NCI-H1436 (cell line): Measurements from ENCODE around the gene HAT1.
"Not testable (repeated sequence)": the region's sequence is repeated elsewhere in the genome, so short reads cannot be mapped to it uniquely, and the experiment has no call there.

ENCODE experiments used
- DNase-seq: peaks from one replicate; lab custom pipeline; 2025; lab: John Stamatoyannopoulos, UW

HAT1 gene, protein sequence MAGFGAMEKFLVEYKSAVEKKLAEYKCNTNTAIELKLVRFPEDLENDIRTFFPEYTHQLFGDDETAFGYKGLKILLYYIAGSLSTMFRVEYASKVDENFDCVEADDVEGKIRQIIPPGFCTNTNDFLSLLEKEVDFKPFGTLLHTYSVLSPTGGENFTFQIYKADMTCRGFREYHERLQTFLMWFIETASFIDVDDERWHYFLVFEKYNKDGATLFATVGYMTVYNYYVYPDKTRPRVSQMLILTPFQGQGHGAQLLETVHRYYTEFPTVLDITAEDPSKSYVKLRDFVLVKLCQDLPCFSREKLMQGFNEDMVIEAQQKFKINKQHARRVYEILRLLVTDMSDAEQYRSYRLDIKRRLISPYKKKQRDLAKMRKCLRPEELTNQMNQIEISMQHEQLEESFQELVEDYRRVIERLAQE

DNA sequence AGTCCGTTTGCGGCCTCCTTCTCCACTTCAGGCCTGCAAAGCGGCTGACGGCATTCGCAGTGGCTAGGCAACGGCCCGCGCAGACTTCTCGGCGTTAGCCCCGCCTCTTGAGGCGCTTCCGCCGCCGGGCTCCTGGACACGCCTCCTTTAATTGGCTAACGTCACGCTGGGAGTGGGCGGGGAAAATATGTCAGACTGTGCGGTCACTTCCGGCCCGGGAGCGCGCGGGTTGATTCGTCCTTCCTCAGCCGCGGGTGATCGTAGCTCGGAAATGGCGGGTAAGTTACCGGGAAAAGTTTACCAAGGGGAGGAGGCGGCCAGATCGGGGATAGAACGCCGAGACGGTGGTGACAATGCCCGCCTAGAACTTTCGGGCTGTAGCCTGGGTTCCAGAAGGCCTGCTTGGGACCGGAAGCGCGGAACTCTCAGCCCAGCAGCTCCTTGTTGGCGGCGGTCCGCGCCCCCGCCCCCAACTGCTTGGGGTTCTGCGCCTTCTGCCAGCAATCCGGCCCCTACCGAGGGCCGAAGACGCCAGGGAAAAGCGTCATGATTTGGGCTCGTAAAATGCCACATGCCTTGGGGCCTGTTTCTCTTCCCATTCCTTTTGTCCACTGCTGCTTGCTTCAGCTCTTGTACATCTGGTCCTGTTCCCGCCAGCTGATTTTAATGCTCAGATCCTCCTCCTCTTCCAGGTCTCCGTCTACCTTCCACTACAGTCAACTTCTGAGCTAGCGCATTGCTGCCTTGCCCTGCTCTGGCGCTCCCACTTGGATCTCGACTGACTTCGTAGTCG, at the start of gene HAT1:
Gene HAT1, plus strand, starts transcription at position 232 of the 793 bp plus-strand sequence. Its CDS starts 40 bp downstream, at position 272.
- peak; percentile 98 for DNase-seq

DNA sequence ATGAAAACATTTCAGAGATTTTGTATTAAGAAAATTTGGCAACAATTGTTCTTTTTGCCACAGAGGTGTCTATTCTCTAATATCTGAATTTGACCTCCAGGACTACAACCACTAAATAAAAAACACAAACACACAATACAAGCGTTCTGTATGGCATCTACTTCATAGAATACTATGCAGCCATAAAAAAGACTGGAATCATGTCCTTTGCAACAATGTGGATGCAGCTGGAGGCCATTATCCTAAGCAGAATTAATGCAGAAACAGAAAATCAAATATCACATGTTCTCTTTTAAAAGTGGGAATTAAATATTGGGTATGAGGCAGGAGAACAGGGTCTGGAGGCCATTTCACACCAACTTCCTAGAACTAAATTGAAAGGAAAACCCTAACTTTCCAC, 47.7 kb upstream of the HAT1 start:
- DNase-seq = no peak

DNA sequence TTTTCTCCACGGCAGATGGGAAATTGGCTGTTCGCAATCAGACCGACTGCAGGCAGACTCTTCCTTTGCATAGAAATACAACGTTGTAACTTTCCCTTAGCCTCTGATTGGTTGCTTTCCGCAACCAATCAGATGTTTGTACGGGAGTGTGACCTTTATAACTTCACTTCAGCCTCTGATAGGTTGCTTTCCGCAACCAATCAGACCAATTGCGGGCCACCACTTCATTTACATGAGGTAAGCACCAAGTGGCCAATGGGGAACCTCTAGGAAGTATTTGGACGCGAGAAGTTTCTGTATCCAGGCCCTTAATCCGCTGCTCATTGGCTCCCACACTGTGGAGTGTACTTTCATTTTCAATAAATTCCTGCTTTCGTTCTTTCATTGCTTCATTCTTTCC, 47.3 kb upstream of the HAT1 start:
- DNase-seq = no peak

DNA sequence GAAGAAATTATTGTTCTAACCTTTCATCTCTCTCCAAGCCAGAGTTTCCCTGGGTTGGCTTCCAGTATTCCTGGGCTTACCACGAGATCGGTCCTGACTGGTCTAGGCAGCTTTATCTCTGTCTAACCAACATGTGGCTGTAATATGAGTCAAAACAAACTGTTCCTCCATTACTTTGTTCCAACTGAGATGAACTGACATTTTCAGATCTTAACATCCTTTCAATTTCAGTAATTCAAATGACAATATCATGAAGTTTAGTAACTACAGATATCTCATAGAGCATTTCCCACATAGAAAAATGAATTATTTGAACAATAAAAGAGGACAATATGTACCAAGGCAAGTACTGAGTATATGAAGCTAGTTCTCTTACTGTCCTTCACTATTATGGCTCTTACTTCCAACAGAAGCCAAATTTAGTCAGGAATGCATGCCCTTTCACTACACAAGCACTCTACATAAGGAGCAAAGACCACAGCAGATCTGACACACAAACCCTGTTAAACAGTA, 43.7 kb upstream of the HAT1 start:
- DNase-seq = no peak

DNA sequence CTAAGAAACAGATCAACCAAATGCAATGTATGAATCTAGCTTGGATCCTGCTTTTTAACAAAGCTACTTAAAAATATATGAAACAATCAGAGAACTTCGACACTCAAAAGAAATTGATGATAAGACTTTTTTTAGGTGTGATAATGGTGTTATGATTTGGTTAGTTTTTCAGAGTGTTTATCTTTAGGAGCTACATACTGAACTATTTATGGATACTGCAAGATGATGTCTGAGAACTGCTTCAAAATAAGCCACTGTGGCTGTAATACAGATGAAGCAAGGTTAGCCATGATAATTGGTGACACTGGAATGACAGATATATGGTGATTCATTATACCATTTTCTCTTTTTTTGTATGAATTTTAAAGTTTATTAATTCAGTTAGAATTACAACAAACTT, 42.4 kb upstream of the HAT1 start:
- DNase-seq = no peak

DNA sequence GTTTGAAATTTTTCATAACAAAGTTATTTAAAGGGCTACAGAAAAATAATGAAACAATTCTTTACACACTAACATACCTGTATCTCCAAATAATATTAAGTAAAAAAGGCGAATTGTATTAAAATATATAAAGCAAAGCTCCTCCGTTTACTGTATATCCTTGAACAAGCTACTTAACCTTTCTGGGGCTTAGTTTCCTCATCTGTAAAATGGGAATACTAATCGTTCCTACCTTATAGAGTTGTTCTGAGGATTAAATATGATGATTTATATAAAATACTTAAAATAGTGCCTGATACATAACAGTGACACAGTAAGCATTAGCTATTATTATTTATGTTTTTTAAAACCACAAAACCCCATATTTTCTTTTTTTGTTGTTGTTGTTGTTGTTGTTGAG, 41.5 kb upstream of the HAT1 start:
- DNase-seq = no peak

DNA sequence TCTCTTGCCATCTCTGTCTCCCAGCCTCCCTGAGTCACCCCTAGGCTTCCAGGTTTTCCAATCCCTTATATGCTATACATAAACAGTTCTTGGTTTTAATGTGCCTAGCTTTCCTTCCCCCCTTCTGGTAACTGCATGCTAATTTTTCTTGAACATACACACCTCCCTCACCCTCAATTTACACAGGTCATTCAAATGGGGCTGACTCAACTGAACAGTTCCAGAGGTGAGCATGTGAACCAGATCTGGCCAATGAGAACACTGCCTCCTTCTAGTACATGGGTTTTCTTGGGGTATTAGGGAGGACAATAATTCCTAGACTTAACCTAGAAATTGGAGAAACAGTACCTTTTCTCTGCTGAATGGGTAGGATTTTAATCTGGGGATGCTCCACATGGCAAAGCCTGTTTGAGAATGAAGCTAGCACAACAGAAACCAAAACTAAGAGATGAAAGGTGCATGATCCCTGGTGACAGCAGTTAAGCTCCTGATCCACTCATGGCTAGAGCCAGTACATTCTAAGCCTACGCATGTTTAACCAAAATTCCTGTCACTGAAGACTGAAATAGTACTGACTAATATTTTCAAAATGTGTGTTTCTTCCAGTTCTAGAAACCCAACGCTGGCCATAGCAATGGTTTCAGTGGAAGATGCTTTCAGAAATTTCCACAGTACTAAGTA, 40.0 kb upstream of the HAT1 start:
- no peak for DNase-seq

DNA sequence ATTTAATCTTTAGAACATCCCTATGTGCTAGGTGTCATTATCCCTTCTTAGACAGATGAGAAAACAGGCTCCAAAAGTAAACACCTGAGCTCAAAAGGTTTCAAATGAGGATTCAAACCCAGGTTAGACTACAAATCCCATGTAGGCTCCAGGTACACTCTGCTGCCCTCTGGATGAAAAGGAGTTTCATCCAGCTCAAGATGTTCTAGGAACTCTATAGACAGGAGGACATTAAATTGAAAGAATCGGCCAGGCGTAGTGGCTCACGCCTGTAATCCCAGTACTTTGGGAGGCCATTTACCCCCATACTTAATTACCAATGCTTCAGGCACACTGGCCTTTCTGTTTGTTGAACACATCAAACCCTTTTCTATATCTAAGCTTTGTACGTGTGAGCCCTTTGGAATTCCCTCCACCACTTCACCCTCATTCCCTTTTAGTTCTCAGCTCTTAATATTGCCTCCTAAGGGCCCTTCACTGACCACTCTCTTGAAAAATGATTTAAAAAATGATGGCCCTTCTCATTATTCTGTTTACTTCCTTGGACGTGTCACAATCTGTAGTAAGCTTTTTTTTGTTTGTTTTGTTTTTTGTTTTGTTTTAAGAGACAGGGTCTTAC, 38.9 kb upstream of the HAT1 start:
- DNase-seq = no peak

DNA sequence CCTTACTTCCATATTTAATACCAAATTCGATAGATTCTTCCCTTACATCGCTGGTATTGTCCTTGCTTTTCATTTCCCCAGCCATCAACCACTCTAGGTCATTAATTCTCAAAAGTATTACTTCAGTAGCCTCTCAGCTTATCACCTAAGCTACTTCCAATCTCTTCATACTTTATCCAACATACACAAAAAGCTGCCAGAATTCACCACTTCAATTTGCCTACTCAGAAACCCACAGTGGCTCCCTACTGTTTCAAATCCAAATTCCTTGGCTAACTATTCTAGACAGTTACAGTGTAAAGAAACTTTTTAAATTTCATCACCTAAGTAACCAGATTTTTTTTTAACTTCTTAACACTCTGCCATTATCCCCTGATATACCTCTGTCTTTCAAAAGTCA, 32.9 kb upstream of the HAT1 start:
- no peak for DNase-seq

DNA sequence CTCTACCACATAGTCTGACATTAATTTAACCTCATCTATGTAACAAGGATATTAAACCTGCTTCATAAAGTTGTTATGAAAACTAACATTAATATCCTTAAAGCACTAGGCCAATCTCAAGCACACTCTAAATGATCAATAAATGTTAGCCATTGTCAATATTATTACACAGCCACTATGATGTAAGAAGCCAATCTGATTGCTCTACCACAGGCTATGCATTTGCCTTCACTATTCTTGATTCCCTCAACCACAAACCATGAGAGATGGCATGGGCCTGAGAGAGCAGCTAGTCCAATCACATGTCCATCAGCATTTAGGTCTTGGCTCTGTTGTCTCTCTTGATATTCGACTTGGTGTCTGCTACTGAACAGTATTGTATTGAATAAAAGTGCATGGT, 32.5 kb upstream of the HAT1 start:
- no peak for DNase-seq

DNA sequence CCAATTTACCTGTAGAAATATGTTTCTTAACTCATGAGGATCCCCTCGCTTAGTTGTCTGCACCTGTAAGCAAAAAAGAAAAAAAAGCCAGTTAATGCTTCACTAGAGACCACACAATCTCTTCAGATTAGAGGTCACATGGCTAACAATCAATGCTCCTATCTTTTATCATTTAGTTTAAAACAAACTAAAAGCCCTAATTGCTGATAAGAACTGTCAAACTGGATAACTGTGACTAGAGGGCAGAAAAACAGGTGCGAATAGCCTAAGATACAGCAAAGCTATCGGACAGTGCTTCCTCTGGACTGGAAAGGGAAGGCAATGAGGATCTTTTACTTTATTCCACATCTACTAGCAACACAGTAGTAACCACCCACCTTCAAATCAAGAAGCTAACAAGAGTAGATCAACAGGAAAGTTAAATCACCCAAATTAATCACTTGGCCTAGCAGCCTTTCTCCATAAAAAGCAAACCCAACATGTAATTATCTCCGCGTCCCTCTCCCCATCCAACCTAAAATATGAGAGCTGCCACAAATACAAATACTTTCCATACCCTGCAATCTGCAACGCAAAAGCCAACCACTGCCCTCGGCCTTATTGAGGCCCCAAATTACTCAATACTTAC, 29.0 kb upstream of the HAT1 start:
- no peak for DNase-seq

DNA sequence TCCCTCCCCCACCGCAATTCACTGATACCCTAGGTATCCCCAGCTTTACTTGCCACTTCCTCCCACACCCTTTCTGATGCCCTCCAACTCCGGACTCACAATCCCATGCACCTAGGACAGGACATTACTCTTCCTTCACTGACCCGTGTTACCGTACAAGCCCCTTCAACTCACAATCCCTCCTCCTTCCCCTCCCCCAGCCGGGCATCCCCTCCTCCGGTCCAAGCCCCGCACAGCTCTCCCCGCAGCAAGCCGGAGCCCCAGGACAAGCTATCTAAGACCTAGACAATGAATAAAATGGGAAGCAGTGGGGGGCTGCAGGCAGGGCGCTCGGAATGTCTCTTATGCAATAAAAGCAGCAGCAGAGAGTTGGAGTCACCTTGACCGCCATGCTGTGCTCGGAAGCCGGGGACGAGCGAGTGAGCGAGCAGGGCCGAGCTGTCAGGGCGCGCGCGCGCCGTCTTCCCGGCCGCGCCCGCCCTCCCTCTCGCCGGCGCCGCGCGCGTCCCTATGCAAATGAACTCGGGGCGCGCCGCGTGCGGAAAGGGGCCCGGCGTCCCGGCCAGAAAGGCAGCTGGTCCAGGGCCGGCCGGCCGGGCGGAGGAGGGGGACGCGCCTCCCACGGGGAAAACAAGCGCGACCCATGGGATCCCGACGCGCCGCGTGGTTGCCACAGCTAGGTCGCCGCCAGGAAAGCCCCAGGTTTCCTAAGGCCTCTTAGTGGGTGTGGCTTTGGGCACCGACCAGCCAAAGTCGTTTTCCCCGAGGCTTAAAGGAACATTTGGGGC, 28.2 kb upstream of the HAT1 start, which contains the start of gene SLC25A12:
Gene SLC25A12, minus strand, starts transcription at position 421 of the 788 bp plus-strand sequence. Its CDS starts 30 bp downstream, at position 391.
- peak; percentile 74 for DNase-seq

DNA sequence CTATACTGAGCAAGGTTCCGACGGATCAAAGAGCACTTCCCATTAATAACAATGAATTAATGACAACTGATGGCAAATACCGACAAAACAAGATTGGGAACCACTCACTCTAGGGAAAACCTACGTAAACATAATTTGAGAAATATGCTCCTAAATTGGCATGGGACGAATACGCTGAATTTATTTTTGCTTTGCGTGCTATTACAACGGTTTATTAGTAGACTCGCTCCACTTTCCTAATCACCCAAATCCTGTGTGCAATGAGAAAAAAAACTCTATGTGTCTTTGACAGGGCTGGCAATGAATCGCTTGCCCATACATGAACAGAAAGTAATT, 27.7 kb upstream of the HAT1 start:
- no peak for DNase-seq

DNA sequence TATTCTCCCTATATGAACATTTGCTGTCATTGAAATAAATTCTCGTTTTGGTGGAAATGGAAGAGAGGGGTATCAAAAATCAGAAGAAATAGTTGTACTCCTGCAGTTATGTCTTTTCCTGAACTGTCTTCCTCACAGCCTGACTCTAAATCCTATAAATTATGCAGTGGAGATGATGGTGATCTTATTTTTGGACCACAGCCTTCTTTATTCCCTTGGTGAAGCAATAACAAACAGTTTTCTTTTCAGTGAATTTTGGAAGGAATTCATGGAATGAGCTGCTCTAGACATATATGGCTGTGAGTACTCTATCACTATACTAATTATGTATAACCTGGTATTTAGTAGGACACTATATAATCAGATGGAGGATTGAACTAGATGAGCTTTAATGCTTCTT, 26.5 kb upstream of the HAT1 start:
- no peak for DNase-seq

DNA sequence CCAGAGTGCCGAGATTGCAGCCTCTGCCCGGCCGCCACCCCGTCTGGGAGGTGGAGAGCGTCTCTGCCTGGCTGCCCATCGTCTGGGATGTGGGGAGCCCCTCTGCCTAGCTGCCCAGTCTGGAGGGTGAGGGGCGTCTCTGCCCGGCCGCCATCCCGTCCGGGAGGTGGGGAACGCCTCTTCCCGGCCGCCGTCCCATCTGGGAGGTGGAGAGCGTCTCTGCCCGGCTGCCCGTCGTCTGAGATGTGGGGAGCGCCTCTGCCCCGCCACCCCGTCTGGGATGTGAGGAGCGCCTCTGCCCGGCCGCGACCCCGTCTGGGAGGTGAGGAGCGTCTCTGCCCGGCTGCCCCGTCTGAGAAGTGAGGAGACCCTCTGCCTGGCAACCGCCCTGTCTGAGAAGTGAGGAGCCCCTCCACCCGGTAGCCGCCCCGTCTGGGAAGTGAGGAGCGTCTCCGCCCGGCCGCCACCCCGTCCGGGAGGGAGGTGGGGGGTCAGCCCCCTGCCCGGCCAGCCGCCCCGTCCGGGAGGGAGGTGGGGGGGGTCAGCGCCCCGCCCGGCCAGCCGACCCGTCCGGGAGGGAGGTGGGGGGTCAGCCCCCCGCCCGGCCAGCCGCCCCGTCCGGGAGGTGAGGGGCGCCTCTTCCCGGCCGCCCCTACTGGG, 22.5 kb upstream of the HAT1 start:
- DNase-seq = not testable (repeated sequence)

DNA sequence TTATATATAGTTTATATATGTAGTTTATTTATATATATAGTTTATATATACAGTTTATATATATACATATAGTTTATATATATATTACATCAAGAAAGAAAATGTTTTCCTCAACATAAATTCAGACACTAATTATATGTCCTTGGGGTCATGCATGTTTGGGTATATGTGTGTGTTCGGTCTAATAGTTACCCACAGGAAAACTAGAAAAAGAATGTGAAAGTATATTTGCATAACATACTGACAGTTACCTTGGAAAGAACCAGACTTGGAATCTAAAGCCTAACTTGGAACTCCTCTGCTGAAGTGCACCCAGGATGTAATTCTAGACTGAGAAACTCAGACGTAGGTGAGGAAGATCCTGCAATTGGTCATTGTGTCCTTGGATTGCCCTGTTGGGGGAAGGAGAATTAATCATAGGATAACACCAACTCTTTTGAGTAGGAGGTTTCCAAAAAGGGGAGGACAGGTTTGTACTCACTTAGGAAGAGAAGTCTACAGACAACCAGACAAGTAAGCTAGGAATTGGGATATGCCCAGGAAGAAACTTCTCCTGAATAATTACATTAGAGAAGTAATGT, 19.3 kb upstream of the HAT1 start:
- DNase-seq = no peak

DNA sequence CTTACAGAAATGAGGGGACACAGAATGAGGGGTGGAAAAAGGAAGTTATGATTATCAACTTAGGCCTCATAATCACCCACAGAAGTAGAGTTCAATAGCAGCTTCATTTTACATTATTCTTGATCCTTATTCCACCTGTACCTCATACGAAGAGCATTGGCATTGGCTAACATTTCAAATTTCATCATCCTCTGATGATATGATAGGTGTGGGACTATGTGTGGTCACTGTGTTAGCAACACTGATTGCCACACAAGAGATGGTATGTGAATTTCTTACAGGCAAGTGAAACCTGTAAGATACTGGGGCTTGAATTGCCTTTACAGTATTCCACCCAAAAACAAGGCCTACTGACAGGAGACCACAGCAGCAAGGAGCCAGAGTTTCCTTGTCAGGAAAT, 14.0 kb upstream of the HAT1 start:
- no peak for DNase-seq

DNA sequence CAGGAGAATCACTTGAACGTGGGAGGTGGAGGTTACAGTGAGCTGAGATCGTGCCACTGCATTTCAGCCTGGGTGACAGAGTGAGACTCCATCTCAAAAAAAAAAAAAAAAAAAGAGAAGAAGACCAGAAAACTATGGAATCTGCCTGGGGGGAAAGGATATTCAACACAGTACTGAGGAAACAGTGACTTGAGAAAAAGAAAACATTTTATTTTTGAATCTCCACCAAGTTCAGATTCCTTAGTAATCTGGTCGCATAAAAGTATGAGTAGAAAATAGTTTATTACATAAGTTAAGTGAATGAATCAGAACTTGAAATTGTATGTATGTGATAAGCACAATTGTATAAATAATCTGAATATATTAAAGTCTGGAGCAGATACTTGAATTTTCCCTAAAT, 13.0 kb upstream of the HAT1 start:
- DNase-seq = no peak

DNA sequence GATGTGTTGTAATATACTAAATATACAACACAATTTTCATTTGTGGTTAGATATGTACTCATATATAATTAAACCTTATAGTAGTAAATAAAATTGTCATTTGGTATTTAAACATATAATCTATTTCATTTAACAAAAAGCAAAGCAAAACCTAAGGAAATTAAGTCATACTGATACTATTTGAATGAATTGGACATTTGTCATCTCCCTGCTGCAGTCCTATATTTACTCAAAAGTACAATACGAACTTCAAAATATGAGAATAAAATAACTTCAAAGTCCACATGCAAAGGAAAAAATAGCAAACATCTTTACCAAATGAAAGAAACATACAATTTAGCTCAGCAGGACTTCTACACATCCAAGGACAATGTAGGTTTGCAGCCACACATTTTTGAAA, 11.8 kb upstream of the HAT1 start:
- no peak for DNase-seq

DNA sequence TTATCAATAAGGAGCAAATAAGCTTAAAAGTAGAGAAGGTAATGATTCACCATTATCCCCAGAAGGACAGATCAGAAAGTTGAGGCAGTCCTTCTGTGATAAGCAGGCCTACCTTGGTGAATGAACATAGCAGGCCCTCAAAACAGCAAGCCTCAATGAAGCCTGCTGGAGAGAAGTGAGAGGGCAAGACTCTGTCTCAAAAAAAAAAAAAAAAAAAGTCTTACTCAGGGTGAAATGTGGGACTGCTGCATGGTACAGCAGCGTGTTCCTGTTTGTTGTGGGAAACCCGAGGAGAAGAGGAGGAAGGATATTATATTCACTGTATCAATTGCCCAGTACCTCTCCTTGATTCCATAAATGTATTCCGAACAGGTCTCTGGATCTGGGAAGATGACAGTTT, 8.7 kb upstream of the HAT1 start:
- DNase-seq = no peak
